Measurements from ENCODE around the gene MAP2. TPM values are rescaled to one million over a fixed set of nuclear protein-coding genes. Genes with fewer than 3 reads are reported as not detected.

The MAP2 gene
- total RNA-seq, 1 experiment from 2014 or later: 2.1 TPM

GRCh38 chr2:209702775-209703174 is 278.9 kb downstream of the MAP2 start:
- no peak for DNase-seq (ENCODE audit: low spot score)

- DNase-seq (ENCODE audit: low spot score): no peak
Observed at GRCh38 chr2:209713219-209713618, 289.4 kb downstream of the MAP2 start.

- no peak for DNase-seq (ENCODE audit: low spot score)
Observed at GRCh38 chr2:209719034-209719433, 295.2 kb downstream of the MAP2 start.

GRCh38 chr2:209721497-209721896 is 297.6 kb downstream of the MAP2 start:
- no peak for DNase-seq (ENCODE audit: low spot score)

- DNase-seq (ENCODE audit: low spot score): no peak
Observed at GRCh38 chr2:209726311-209726710, 302.5 kb downstream of the MAP2 start.

- DNase-seq (ENCODE audit: low spot score): no peak
Observed at GRCh38 chr2:209727077-209727476, 303.2 kb downstream of the MAP2 start.

- no peak for DNase-seq (ENCODE audit: low spot score)
Observed at GRCh38 chr2:209734805-209735204, 311.0 kb downstream of the MAP2 start.

- no peak for DNase-seq (ENCODE audit: low spot score)
Observed at GRCh38 chr2:209741953-209742352, 318.1 kb downstream of the MAP2 start.

GRCh38 chr2:209753020-209753419 is 329.2 kb downstream of the MAP2 start:
- no peak for DNase-seq (ENCODE audit: low spot score)

- DNase-seq (ENCODE audit: low spot score): no peak
Observed at GRCh38 chr2:209757163-209757562, 333.3 kb downstream of the MAP2 start.

GRCh38 chr2:209761566-209761965 is 337.7 kb downstream of the MAP2 start:
- no peak for DNase-seq (ENCODE audit: low spot score)

GRCh38 chr2:209762563-209762962 is 338.7 kb downstream of the MAP2 start:
- no peak for DNase-seq (ENCODE audit: low spot score)

GRCh38 chr2:209763106-209763505 is 339.3 kb downstream of the MAP2 start:
- no peak for DNase-seq (ENCODE audit: low spot score)

GRCh38 chr2:209766613-209767012 is 342.8 kb downstream of the MAP2 start:
- no peak for DNase-seq (ENCODE audit: low spot score)

GRCh38 chr2:209767316-209767715 is 343.5 kb downstream of the MAP2 start:
- DNase-seq (ENCODE audit: low spot score): no peak

GRCh38 chr2:209768557-209768956 is 344.7 kb downstream of the MAP2 start:
- no peak for DNase-seq (ENCODE audit: low spot score)

GRCh38 chr2:209771474-209772289 is 347.8 kb downstream of the MAP2 start, which contains the start of gene UNC80:
Gene UNC80, plus strand, starts transcription at chr2:209771832. Its CDS starts 241 bp downstream, at chr2:209772073.
- peak; percentile 46 for DNase-seq (ENCODE audit: low spot score)

- no peak for DNase-seq (ENCODE audit: low spot score)
Observed at GRCh38 chr2:209772290-209772685, 348.4 kb downstream of the MAP2 start.

GRCh38 chr2:209773377-209773776 is 349.5 kb downstream of the MAP2 start:
- no peak for DNase-seq (ENCODE audit: low spot score)
